B cell (primary cell): ENCODE measurements around the gene CACUL1.

Source experiments
- CTCF ChIP-seq: fragments of 200-600 bp; IDR thresholded peaks from one replicate; pipeline ENCODE4 v1.8.0; 2022; ENCODE audit warnings: antibody characterized with exemption, mild to moderate bottlenecking
- EZH2 ChIP-seq: IDR thresholded peaks from 2 replicates; pipeline ENCODE4 v1.6.1; 2012; ENCODE audit warnings: borderline replicate concordance, low read depth, mild to moderate bottlenecking, moderate library complexity, low read length; ENCODE audit not compliant: insufficient read depth, poor library complexity, severe bottlenecking

- TF ChIP-seq CTCF (no peak), EZH2 (no peak)
Observed at GRCh38 chr10:118734475-118734874, 20.3 kb downstream of the CACUL1 start.
